H54 (cell line): ENCODE results near the gene PLCD3.

Source experiments
- DNase-seq: peaks from one replicate; pipeline ENCODE4 v3.0.0; 2011; ENCODE audit warnings: low spot score, mixed read lengths; ENCODE audit not compliant: insufficient read length
- FAIRE-seq: peaks from 3 replicates; lab custom pipeline; 2011; peaks lifted over from hg19 to GRCh38; lab: Jason Lieb, UNC
- POLR2A ChIP-seq: IDR thresholded peaks from 2 replicates; pipeline ENCODE4 v1.6.1; 2011; ENCODE audit warnings: low read depth, mild to moderate bottlenecking, low read length

Gene PLCD3

DNA sequence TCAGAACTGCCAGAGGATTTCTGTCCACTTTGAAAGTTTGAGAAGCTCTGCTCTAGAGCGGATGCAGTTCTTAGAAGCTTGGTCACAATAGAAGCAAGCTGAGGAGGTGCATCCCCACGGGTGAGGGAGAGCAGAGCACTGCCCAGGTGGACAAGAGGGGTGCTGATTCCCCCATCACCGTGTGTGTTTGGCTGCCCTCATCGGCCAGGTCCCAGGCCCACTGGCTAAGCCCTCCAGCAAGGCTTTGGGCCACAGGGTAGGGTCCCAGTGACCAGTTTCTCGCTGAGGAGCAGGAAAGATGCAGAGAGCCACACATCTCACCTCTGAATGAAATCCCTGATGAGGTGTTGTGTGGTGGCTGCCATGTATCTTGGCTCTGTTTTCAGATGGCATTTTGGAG, 44.3 kb downstream of the PLCD3 start:
- no peak for DNase-seq
- TF ChIP-seq POLR2A: no peak
- no peak for FAIRE-seq

DNA sequence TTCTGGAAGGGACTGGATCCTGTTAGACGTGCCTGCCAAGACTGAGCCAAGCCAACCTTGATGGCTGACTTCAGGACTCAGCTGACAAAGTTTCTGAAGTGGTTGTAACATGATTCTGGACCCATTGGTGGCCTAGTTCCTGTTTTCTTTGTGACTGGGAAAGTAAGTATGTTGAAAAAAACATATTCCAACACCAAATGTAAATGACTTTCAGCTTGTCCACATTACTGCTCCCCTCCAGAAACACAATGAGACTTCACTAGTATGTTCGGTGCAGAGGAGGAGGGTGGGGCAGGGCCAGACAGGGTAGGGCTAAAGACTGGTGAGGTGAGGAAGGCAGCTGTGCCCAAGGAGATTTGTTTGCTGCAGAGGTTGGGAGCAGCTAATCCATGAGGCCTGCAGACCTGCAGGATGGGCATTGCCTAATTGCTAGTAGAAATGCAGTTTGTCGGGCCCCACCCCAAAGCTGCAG, 44.8 kb downstream of the PLCD3 start:
- TF ChIP-seq POLR2A: no peak
- DNase-seq (no peak), FAIRE-seq (no peak)

GRCh38 chr17:45086865-45087503, 45.3 kb downstream of the PLCD3 start:
- DNase-seq (no peak), FAIRE-seq (no peak)
- no peak for TF ChIP-seq POLR2A

GRCh38 chr17:45086391-45086790, 45.9 kb downstream of the PLCD3 start:
- TF ChIP-seq POLR2A: no peak
- DNase-seq (no peak), FAIRE-seq (no peak)

- FAIRE-seq (no peak), DNase-seq (no peak)
- no peak for TF ChIP-seq POLR2A
Measured at GRCh38 chr17:45081047-45081703, 51.1 kb downstream of the PLCD3 start.

- TF ChIP-seq POLR2A: no peak
- FAIRE-seq (no peak), DNase-seq (no peak)
Measured at GRCh38 chr17:45077643-45078042, 54.7 kb downstream of the PLCD3 start.

DNA sequence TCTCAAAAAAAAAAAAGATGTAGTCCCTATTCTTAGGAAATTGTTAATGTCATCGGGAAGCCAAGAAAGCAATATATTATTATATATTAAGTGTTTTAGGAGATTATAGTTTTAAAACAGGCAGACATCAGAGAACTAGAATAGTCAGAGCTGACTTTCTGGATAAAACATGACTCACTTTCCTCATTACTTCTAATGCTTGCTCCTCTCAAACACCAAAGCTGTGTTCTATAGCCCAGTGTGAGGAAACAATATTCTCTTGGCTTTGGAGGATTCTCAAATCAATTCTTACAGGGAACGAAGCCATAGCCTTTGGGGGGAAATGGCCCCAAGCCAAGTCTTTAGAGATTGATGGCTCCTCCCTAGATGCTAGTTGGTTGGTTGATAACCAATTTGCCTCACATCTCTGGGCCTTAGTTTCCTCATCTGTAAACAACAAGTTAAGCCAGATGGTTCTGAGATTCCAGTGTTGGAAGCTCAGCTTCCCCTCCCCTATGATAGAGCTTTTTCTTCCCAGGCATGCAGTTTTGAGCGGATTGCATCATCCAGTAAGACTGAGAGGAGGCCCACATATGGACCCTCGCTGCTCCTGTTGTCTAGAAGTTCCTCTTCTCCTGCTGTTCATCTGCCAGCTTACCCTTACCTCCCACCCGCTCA, 58.8 kb downstream of the PLCD3 start:
- no peak for FAIRE-seq
- DNase-seq: no peak
- TF ChIP-seq POLR2A: no peak

DNA sequence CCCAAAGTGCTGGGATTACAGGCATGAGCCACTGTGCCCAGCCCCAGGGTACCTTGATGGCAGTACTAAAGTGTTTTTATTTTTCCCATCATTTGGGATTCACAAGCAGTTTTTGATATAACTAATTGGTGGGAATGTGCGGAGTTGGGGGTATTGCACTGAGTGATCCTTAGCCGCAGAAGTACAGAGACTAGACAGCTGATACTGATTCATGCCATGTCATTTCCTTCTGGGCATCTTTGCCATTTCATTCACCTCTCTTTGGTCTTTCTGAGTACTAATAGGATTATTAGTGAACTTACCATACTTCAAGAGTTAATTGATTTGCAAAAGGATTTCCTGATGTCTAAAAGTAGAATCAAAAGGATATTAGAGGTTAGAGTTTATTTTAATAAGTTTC, 61.5 kb downstream of the PLCD3 start:
- no peak for TF ChIP-seq POLR2A
- DNase-seq (no peak), FAIRE-seq (no peak)

- no peak for FAIRE-seq
- DNase-seq: no peak
- no peak for TF ChIP-seq POLR2A
Measured at GRCh38 chr17:45070001-45070400, 62.3 kb downstream of the PLCD3 start.

DNA sequence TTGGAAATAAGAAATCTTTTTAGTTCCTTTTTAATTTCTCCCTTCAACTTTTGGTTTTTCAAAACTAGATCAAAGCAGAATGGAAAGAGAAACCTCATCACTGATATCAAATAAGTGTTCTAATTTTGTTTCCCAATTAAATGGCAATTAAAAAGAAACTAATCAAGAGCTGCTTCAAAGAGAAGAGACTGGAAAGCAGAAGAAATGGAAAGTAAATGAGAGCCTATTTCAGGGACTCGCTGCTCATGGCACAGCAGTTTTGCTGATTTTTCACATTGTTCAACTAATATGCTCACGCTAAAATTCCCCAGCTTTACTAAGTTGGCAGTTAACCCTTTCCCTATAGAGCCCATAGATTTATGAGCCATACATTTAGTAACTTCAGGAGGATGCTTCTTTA, 64.7 kb downstream of the PLCD3 start:
- no peak for FAIRE-seq
- DNase-seq: no peak
- TF ChIP-seq POLR2A: no peak

DNA sequence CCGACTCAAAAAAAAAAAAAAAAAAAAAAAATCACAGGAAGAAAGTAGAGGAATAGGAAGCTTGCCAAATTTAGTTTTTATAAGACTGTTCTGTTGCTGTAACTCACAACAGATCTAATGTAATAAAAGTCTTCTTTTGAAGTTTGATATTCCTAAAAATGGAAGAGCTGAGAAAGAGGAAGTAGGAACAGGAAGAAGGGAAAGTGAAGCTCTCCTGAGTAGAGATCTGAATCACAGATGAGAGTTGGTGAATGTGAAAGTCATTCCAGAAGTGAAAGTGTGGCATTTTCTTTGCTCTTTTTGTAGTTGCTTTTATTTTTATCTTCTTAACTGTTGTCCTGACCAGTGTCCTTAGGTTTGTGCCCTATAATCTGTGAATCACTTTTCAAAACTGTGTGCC, 69.1 kb downstream of the PLCD3 start:
- no peak for TF ChIP-seq POLR2A
- FAIRE-seq (no peak), DNase-seq (no peak)

DNA sequence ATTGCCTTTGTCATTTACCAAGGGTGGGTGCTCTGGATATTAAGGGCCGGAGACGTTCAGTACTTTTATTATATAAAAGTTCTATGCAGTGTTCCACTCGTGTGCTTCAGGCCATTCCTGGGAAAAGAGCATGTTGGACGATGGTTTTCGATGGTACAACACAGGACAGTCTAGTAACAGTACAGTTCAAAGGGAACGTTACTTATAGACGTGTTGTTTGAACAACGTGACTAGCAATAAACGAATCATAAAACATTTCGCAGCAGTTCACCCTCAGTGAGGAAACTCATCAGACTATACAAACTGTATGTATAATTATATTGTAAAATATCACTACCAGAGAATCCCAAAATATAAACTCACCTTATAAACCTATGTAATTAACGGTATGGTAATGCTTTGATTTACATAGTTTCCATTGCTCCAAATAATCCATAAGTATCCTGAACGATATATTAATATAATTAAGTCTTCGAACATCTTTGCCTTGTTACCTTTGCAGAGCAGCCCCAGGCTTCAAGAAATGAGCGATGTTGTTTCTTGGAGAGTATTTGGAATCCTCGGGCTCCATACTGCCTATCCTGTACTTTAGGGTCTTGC, 70.6 kb downstream of the PLCD3 start:
- FAIRE-seq (no peak), DNase-seq (no peak)
- TF ChIP-seq POLR2A: no peak

DNA sequence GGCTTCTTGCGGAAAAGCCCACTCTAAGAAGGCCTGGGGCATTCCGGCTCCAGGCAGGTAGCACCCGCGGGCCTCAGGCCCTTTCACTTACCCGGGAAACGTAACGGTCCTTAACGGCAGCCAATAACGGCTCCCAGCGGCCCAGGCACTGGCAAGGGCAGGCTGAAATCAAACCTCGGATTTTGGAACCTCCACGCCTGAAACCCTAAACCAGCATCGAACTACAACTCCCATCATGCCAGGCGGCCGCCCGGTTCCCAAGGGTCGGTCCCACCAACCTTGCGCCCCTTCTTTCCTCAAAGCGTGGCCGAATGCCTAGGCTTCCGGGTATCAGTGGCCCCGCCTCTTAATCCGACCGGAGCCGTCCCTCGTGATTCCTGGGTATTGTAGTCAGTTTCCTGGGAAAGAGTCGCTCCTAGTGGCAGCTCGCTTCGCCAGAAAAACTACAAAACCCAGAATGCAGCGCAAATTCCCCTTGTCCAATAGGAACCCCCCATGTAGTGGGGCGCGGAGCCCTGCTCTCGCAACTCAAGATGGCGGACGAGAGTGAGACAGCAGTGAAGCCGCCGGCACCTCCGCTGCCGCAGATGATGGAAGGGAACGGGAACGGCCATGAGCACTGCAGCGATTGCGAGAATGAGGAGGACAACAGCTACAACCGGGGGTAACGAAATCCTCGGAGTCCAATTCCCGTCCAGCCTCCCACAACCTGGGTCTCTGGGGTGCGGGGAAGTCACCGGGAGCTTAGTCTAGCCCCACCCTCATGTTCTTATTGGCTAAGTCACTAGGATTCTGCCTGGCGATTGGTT, 71.3 kb downstream of the PLCD3 start, which contains the start of gene NMT1:
Gene NMT1, plus strand, starts transcription at position 521 of the 809 bp plus-strand sequence. Its CDS starts 13 bp downstream, at position 534.
- DNase-seq: peak; percentile 95
- peak; percentile 91 for FAIRE-seq
- peak; percentile 86 for TF ChIP-seq POLR2A

DNA sequence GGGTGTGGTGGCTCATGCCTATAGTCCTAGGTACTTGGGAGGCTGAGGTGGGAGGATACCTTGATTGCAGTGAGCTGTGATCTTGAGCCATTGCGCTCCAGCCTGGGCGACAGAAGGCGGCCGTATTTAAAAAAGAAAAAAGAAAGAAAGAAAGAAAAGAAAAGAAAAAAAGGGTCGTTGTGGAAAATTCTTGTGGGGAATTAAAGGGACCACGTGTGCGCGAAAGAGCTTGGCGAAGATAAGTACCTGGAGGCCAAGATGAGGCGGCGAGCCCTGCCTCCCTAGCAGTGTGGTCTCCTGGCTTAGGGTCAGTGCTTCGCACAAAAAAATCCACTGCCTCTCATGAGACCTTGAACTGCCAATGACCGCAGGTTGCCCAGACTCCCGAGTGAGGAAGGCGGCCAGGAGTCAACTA, 71.9 kb downstream of the PLCD3 start:
- DNase-seq (no peak), FAIRE-seq (no peak)
- TF ChIP-seq POLR2A: no peak
